ENCODE measurements around the gene ZC3H18. TPM values are rescaled to one million over a fixed set of nuclear protein-coding genes. Genes with fewer than 3 reads are reported as not detected.

Gene ZC3H18
- total and polyA plus RNA-seq, 10 of the 15 experiments (the other 5 are each of a cell fraction or from before 2014, with no cell fraction given), result 1.0 to 58.3 (median 22.4) TPM

DNA sequence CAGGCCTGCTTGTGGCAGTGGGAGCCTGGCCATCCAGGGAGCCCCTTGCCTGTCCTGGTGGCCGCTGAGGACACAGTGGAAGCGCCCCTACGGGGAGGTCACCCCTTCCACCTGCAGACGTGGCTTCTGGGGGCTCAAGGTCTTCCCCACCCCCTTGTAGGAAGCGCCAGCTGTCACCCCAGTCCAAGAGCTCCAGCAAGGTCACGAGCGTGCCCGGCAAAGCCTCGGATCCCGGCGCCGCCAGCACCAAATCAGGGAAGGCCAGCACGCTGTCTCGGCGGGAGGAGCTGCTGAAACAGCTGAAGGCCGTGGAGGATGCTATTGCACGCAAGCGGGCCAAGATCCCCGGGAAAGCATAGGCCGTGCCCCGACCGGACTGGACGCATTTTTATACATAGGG, 60.7 kb downstream of the ZC3H18 start:
- H3K4me2 ChIP-seq (ENCODE audit: control insufficient read depth, insufficient read depth), result no peak overlapping the region
- no peak overlapping the region for H2AFZ ChIP-seq (ENCODE audit: control insufficient read depth, low read depth, low read length)
- no peaks in the 10 kb centered on the region for H3K79me2 ChIP-seq (ENCODE audit: control insufficient read depth, insufficient read depth, low read length)
- DNase-seq (ENCODE audit: low read depth, low spot score) (no peak), FAIRE-seq (no peak), ATAC-seq (no peak)
- ChIA-PET CTCF (interaction anchor here (1.6 kb wide), 1 partner anchor 194 kb away, joined by 3 read pairs; no protein-coding TSS in a partner anchor), SMC1A (ENCODE audit: uncharacterized antibody, unreplicated experiment) (no interaction called here), RAD21 (ENCODE audit: unreplicated experiment) (no interaction called here), POLR2A (no interaction called here)
- in situ Hi-C loops (cut with MboI) (no loop called here), intact Hi-C loops (cut with micrococcal nuclease; ENCODE audit: unreplicated experiment) (no loop called here)
- TF ChIP-seq MTA3 (IDR thresholded peaks at IDR 0.05; ENCODE audit: borderline replicate concordance, low read length) (no peak), TBL1XR1 (IDR thresholded peaks at IDR 0.05; ENCODE audit: low read depth, low read length) (no peak), TCF7 (IDR thresholded peaks at IDR 0.05; ENCODE audit: borderline replicate concordance) (no peak), JUNB (IDR thresholded peaks at IDR 0.05) (no peak)
- TF ChIP-seq, protein P1, sequence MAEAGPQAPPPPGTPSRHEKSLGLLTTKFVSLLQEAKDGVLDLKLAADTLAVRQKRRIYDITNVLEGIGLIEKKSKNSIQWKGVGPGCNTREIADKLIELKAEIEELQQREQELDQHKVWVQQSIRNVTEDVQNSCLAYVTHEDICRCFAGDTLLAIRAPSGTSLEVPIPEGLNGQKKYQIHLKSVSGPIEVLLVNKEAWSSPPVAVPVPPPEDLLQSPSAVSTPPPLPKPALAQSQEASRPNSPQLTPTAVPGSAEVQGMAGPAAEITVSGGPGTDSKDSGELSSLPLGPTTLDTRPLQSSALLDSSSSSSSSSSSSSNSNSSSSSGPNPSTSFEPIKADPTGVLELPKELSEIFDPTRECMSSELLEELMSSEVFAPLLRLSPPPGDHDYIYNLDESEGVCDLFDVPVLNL (IDR thresholded peaks at IDR 0.05; ENCODE audit: low read depth, low read length), result no peak
- TF ChIP-seq, protein P2, sequence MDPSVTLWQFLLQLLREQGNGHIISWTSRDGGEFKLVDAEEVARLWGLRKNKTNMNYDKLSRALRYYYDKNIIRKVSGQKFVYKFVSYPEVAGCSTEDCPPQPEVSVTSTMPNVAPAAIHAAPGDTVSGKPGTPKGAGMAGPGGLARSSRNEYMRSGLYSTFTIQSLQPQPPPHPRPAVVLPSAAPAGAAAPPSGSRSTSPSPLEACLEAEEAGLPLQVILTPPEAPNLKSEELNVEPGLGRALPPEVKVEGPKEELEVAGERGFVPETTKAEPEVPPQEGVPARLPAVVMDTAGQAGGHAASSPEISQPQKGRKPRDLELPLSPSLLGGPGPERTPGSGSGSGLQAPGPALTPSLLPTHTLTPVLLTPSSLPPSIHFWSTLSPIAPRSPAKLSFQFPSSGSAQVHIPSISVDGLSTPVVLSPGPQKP (IDR thresholded peaks at IDR 0.05; ENCODE audit: low read depth, low read length), result no peak
- no peaks in the 10 kb centered on the region for H3K27me3 ChIP-seq (replicated peaks in 1 of 2; ENCODE audit: control insufficient read depth in 2 of 2, insufficient read depth in 2 of 2, low read length in 1 of 2)
- no peak overlapping the region for H3K4me3 ChIP-seq
- no peaks in the 10 kb centered on the region for H3K9me3 ChIP-seq (replicated peaks; ENCODE audit: control insufficient read depth, insufficient read depth, low read length)
- no peak overlapping the region for H3K9ac ChIP-seq (ENCODE audit: control insufficient read depth, insufficient read depth, low read length)
- no TSS peak for BruUV-seq (replicated peaks)
- H4K20me1 ChIP-seq (ENCODE audit: control insufficient read depth, insufficient read depth), result no peaks in the 10 kb centered on the region; the same call in 1 of the 2 replicates
- no peak overlapping the region for H3K27ac ChIP-seq (ENCODE audit: control insufficient read depth, insufficient read depth)
- H3K4me1 ChIP-seq (ENCODE audit: control insufficient read depth, insufficient read depth, low read length), result peaks cover 16% of the 10 kb centered on the region
- 92% methylated on average over 23 of the region's 23 CpGs for WGBS (ENCODE audit: insufficient coverage, insufficient replicate concordance, low lambda C conversion rate, missing lambda C conversion rate)
- peaks cover 5 to 28% of the 10 kb centered on the region in 2 experiments; a peak in 3 of 4 replicates for H3K36me3 ChIP-seq (ENCODE audit: control insufficient read depth in 2 of 2, insufficient read depth in 2 of 2, low read length in 1 of 2)

Measured in GM12878 (cell line).